Activated CD4-positive, alpha-beta T cell treated with anti-CD3 and anti-CD28 coated beads for 36 hours (primary cell): ENCODE data around the gene HP1BP3. TPM values are rescaled to one million over a fixed set of nuclear protein-coding genes. Genes with fewer than 3 reads are reported as not detected.
A peak's percentile ranks its signal among the peaks of the same experiment; 100 is the strongest.

Experiments
- ATAC-seq: fragments of 200-7000 bp; cut with Tn5 transposase; one replicate; pipeline ENCODE4 v1.10.0; 2021; ENCODE audit warnings: mild to moderate bottlenecking, moderate library complexity
- CTCF ChIA-PET: fragments of 350-600 bp; sonication (Branson Sonifier 250); formaldehyde crosslinking; loops from one replicate; lab custom pipeline; 2021; ENCODE audit warnings: antibody characterized with exemption; lab: Charles Lee
- POLR2A ChIA-PET: fragments of 350-600 bp; sonication (Branson Sonifier 250); formaldehyde crosslinking; loops from one replicate; lab custom pipeline; 2021; ENCODE audit warnings: antibody characterized with exemption, inconsistent platforms; lab: Charles Lee
- DNase-seq: peaks from one replicate; pipeline ENCODE4 v3.0.0-alpha.2; 2020
- H3K27ac Mint-ChIP-seq: one replicate; pipeline ENCODE4 v1.8.0; 2021; ENCODE audit warnings: mixed read lengths
- H3K27me3 Mint-ChIP-seq: one replicate; pipeline ENCODE4 v1.8.0; 2021; ENCODE audit warnings: mixed read lengths
- H3K36me3 Mint-ChIP-seq: one replicate; pipeline ENCODE4 v1.8.0; 2021; ENCODE audit warnings: low read depth, mixed read lengths
- H3K4me1 Mint-ChIP-seq: one replicate; pipeline ENCODE4 v1.8.0; 2021; ENCODE audit warnings: mixed read lengths
- H3K4me3 Mint-ChIP-seq: one replicate; pipeline ENCODE4 v1.8.0; 2021; ENCODE audit warnings: mild to moderate bottlenecking, moderate library complexity, mixed read lengths
- H3K9me3 Mint-ChIP-seq: one replicate; pipeline ENCODE4 v1.8.0; 2021; ENCODE audit warnings: low read depth, mixed read lengths
- intact Hi-C, 2 experiments: fragments of 100-400 bp; cut with DNase I in 1 of 2; cut with micrococcal nuclease in 1 of 2; formaldehyde crosslinking; loops; one replicate each; pipeline versions ENCODE4 v1.14.2 to v1.15.1; 2022 to 2024; cut with DNase I, micrococcal nuclease
- total RNA-seq, 2 experiments: library from RNA; stranded (reverse); gene quantifications; one replicate each; pipeline ENCODE4 v1.2.3, GENCODE V29; 2021

Gene HP1BP3, protein sequence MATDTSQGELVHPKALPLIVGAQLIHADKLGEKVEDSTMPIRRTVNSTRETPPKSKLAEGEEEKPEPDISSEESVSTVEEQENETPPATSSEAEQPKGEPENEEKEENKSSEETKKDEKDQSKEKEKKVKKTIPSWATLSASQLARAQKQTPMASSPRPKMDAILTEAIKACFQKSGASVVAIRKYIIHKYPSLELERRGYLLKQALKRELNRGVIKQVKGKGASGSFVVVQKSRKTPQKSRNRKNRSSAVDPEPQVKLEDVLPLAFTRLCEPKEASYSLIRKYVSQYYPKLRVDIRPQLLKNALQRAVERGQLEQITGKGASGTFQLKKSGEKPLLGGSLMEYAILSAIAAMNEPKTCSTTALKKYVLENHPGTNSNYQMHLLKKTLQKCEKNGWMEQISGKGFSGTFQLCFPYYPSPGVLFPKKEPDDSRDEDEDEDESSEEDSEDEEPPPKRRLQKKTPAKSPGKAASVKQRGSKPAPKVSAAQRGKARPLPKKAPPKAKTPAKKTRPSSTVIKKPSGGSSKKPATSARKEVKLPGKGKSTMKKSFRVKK
- total RNA-seq, result 100 to 1,000 TPM; 232 to 269 TPM

DNA sequence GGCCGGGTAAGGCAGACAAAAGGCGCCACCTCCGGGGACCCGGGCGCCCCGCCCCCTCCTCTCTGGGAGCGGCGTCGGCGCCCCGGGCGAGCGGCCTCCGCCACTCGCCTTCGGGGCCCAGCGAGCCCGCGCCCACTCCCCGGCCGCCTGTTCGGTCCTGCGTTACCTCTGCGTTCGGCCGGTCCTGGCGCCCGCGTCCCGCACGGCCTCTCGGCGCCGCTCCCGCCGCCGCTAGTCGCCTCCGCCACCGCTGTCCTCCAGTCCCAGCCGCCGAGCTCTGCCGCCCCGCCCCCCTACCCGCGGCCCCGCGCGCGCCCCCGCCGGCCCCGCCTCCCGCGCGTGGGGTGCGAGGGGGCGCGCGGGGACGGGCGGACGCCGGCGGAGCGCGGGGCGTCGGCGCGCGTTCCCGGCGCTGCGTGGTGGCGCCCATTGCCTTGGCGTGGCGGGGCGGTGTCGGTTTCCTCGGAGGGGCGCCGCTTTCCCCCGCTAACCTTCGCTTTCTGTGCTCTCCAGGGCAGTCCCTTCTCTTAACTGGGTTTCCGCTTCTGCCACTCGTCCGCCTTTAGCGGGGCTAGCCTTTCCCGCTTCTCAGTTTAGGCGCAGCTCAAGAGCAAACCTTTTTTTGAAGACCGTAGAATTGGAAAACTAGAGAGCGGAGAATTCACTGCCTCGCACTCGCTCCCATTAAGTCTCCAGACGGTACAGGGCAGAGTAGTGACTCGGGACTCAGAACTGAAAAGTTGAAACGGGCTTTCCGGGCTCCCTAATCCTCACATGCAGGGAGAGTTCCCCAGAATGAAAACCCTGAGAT lies at the start of gene HP1BP3:
Gene HP1BP3, minus strand, starts transcription at position 279 of the 811 bp plus-strand sequence. CDS start 6,867 bp downstream, outside the sequence.
- intact Hi-C loops, result loop anchor here (2.0 to 10.0 kb wide), 11 partner anchors 68 to 1240 kb away; partner anchors contain the start of genes EIF4G3 (in 1 of the 2), HSPG2 (in 1 of the 2), KIF17 (in 1 of the 2) and MUL1 (in 1 of the 2)
- Mint-ChIP-seq H3K36me3 (peaks cover 19% of the 10 kb centered on the region), H3K4me3 (peak within 1 kb of the TSS; percentile 96), H3K27me3 (no peaks in the 10 kb centered on the region), H3K27ac (peak within 1 kb of the TSS; percentile 96), H3K4me1 (peaks cover 25% of the 10 kb centered on the region), H3K9me3 (no peaks in the 10 kb centered on the region)
- ATAC-seq (peak; percentile 67), DNase-seq (peak; percentile 86)
- ChIA-PET CTCF (interaction anchor here (0.6 to 2.4 kb wide), 3 partner anchors 16 to 324 kb away, joined by 3 to 12 read pairs (median 5); no protein-coding TSS in a partner anchor), POLR2A (interaction anchor here (0.7 to 2.0 kb wide), 10 partner anchors 13 to 558 kb away, joined by 3 to 8 read pairs (median 4); partner anchors contain the start of genes DDOST and KIF17)

DNA sequence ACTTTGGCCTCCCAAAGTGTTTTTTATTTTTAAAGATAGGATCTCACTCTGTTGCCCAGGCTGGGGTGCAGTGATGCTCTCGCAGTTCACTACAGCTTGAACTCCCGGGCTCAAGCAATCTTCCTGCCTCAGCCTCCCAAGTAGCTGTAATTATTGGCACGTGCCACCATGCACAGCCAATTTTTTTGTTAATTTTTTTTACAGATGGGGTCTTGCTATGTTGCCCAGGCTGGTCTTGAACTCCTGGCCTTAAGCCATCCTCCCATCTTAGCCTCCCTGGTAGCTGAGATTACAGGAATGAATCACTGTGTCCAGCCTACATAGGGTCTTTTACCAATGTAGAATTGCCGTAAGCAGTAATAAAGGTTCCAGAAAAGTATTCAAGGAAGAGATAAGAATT lies 49.1 kb upstream of the HP1BP3 start:
- Mint-ChIP-seq H3K27ac (no peak overlapping the region), H3K4me1 (no peaks in the 10 kb centered on the region), H3K36me3 (peaks cover 27% of the 10 kb centered on the region), H3K9me3 (no peaks in the 10 kb centered on the region), H3K4me3 (no peak overlapping the region), H3K27me3 (no peaks in the 10 kb centered on the region)
- ChIA-PET CTCF (no interaction called here), POLR2A (no interaction called here)
- intact Hi-C loops, result no loop called here
- no peak for ATAC-seq
- no peak for DNase-seq

DNA sequence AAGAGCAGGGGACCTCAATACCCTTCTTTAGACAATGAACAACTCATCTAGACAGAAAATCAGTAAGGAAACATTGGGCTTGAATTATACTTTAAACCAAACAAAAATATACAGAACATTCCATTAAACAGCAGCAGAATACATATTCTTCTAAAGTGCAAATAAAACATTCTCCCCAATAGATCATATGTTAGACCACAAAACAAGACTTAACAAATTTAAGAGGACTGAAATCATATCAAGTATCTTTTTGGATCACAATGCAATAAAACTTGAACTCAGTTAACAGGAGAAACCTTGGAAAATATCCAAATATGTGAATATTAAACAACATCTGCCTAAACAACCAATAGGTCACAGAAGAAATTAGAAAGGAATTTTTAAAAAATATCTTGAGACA lies 47.7 kb upstream of the HP1BP3 start:
- Mint-ChIP-seq H3K4me1 (no peaks in the 10 kb centered on the region), H3K4me3 (no peak overlapping the region), H3K9me3 (no peaks in the 10 kb centered on the region), H3K27ac (no peak overlapping the region), H3K27me3 (no peaks in the 10 kb centered on the region), H3K36me3 (peaks cover 25% of the 10 kb centered on the region)
- intact Hi-C loops, result no loop called here
- POLR2A ChIA-PET, result no interaction called here
- no peak for DNase-seq
- no peak for ATAC-seq
- CTCF ChIA-PET, result no interaction called here

DNA sequence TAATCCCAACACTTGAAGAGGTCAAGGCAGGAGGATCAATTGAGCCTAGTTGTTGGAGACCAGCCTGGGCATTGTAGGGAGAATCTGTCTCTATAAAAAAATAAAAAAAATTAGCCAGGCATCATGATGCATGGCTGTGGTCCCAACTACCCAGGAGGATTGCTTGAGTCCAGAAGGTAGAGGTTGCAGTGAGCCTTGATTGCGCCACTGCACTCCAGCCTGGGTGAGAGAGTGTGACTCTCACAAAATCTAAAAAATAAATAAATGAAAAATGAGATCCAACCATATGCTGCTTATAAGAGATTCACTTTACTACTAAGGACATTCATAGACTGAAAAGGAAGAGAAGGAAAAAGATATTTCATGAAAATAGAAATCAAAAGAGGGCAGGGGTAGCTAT lies 47.1 kb upstream of the HP1BP3 start:
- no peaks in the 10 kb centered on the region for H3K9me3 Mint-ChIP-seq
- no peak overlapping the region for H3K4me3 Mint-ChIP-seq
- DNase-seq, result no peak
- intact Hi-C loops, result no loop called here
- POLR2A ChIA-PET, result no interaction called here
- peaks cover 25% of the 10 kb centered on the region for H3K36me3 Mint-ChIP-seq
- H3K27ac Mint-ChIP-seq, result no peak overlapping the region
- CTCF ChIA-PET, result no interaction called here
- ATAC-seq, result no peak
- H3K4me1 Mint-ChIP-seq, result no peaks in the 10 kb centered on the region
- H3K27me3 Mint-ChIP-seq, result no peaks in the 10 kb centered on the region

DNA sequence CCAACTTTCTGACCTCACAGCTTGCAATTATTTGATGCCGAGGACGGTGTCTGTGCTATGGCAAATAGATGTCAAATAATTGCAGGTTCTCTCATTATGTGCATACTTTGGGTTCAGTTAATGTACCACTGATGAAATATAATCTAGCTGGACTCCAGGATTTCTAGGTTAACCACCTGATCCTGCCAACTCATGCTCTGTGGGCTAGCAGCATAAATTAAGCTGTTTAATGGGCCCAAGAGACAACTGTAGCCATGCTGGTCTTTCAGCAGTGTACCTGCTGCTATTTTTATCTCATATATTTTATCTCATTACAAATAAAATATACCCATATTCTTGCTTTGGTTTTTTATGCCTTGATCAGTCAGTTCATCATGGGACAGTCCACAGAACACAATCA lies 43.3 kb upstream of the HP1BP3 start:
- no peaks in the 10 kb centered on the region for H3K4me1 Mint-ChIP-seq

DNA sequence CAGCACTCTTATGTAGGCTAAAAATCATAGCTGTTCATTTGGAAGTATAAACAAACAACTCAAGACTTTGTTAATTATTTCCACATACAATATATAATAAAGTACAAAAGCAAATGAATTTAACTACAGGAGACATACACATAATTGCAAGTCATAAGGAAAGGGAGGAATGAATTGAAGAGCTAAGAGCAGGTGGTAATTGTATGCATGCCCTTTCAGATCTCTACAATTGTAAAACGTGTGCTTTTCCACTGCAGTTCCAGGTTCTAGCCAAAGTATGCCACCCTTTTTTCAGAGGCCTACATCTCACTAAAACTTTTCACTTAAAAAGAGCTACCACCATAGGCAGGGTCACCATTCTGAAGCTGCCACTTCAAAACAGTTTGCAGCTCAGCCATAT lies 42.8 kb upstream of the HP1BP3 start:
- Mint-ChIP-seq H3K9me3 (no peaks in the 10 kb centered on the region), H3K36me3 (peaks cover 22% of the 10 kb centered on the region), H3K4me3 (no peak overlapping the region), H3K27me3 (no peaks in the 10 kb centered on the region), H3K27ac (no peak overlapping the region), H3K4me1 (no peaks in the 10 kb centered on the region)
- DNase-seq, result no peak
- intact Hi-C loops, result no loop called here
- CTCF ChIA-PET, result interaction anchor here (0.6 to 1.2 kb wide), 2 partner anchors 9 to 326 kb away, joined by 3 read pairs; no protein-coding TSS in a partner anchor
- ATAC-seq, result no peak
- POLR2A ChIA-PET, result no interaction called here

More for the DNA sequence above, 43.3 kb upstream of the HP1BP3 start:
- ChIA-PET CTCF (interaction anchor here (0.6 to 1.2 kb wide), 3 partner anchors 8 to 1026 kb away, joined by 3 read pairs; no protein-coding TSS in a partner anchor), POLR2A (no interaction called here)
- ATAC-seq (no peak), DNase-seq (no peak)
- intact Hi-C loops, result no loop called here
- H3K27ac Mint-ChIP-seq, result no peak overlapping the region
- no peak overlapping the region for H3K4me3 Mint-ChIP-seq
- peaks cover 27% of the 10 kb centered on the region for H3K36me3 Mint-ChIP-seq
- H3K9me3 Mint-ChIP-seq, result no peaks in the 10 kb centered on the region
- H3K27me3 Mint-ChIP-seq, result no peaks in the 10 kb centered on the region

DNA sequence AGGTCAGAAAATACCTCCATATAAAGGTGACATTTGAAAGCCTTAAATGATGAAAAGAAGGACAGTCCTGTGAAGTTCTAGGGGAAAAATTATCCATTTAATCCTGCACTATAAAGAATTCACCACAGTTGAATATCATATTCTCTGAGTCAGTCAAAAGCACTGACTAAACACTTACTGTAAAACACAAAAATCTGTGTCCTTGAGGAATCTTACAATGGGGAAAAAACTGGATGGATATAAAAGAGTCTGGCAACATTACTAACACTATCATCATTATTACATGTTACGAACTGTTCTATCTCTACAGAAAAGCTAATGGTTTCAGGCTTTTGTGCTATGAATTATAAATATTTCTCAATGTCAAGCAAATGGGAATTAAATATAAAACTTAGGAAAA lies 42.4 kb upstream of the HP1BP3 start:
- H3K36me3 Mint-ChIP-seq, result peaks cover 18% of the 10 kb centered on the region
- H3K27ac Mint-ChIP-seq, result no peak overlapping the region
- no peak for DNase-seq
- intact Hi-C loops, result no loop called here
- CTCF ChIA-PET, result interaction anchor here (1.2 kb wide), 1 partner anchor 9 kb away, joined by 3 read pairs; no protein-coding TSS in a partner anchor
- no peak overlapping the region for H3K4me3 Mint-ChIP-seq
- POLR2A ChIA-PET, result no interaction called here
- no peak for ATAC-seq
- no peaks in the 10 kb centered on the region for H3K4me1 Mint-ChIP-seq
- no peaks in the 10 kb centered on the region for H3K27me3 Mint-ChIP-seq
- H3K9me3 Mint-ChIP-seq, result no peaks in the 10 kb centered on the region

DNA sequence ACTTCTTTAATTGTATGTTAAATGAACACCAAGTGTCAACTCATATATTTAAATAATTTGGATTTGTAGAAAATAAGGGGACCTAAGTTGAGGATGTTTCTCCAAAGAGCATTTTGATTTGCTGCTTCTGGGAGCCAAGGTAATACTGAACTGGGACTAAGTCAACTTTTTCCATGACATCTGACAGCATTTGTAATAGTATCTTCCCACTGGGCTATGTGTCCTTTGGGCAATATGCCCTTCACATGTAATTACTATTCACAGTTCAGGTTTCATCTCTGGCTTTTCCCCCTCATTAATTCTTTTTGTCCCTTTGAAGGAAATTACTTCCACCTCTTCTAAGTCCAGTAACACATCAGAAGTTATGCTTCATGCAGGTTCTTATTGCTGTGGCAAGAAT lies 36.7 kb upstream of the HP1BP3 start:
- Mint-ChIP-seq H3K27me3 (no peaks in the 10 kb centered on the region), H3K27ac (no peak overlapping the region), H3K9me3 (no peaks in the 10 kb centered on the region), H3K4me1 (no peaks in the 10 kb centered on the region), H3K36me3 (peaks cover 14% of the 10 kb centered on the region), H3K4me3 (no peak overlapping the region)
- DNase-seq, result no peak
- no peak for ATAC-seq
- intact Hi-C loops, result no loop called here
- ChIA-PET CTCF (no interaction called here), POLR2A (no interaction called here)

DNA sequence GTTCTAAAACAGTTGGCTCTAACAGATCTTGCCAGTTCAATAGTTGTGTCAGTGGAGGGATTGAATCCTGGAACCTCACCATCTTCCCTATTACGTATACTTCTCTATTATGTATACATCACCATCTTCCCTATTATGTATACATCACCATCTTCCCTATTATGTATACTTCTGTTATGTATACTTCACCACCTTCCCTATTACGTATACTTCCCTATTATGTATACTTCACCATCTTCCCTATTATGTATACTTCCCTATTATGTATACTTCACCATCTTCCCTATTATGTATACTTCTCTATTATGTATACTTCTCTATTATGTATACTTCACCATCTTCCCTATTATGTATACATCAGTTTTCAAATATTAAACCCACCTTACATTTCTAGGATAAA lies 34.4 kb upstream of the HP1BP3 start:
- Mint-ChIP-seq H3K9me3 (no peaks in the 10 kb centered on the region), H3K27me3 (no peaks in the 10 kb centered on the region), H3K36me3 (peaks cover 8% of the 10 kb centered on the region), H3K4me1 (no peaks in the 10 kb centered on the region), H3K4me3 (no peak overlapping the region), H3K27ac (no peak overlapping the region)
- ChIA-PET POLR2A (no interaction called here), CTCF (no interaction called here)
- ATAC-seq (no peak), DNase-seq (no peak)
- intact Hi-C loops, result no loop called here

DNA sequence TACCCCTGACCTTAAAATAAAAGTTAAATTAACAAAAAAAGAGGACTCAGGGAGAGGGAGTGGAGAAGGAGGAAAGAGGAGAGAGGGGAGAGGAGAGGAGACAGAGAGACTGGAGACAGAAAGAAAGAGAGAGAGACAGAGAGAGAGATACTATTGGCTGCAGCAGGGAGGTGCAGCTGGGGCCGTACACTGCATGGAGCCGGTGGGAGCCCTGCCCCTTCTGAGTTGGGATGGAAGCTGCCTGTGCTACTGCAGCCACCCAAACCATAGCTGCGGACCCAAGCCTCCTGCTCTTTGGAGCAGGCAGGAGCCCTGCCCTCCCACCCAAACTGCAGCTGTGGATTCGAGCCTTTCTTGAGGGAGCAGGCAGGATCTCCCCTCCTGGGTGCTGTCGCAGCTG lies 32.7 kb upstream of the HP1BP3 start:
- POLR2A ChIA-PET, result no interaction called here
- no peak for ATAC-seq
- H3K4me1 Mint-ChIP-seq, result no peaks in the 10 kb centered on the region
- CTCF ChIA-PET, result interaction anchor here (0.6 kb wide), 3 partner anchors 31 to 203 kb away, joined by 3 read pairs; no protein-coding TSS in a partner anchor
- H3K4me3 Mint-ChIP-seq, result no peak overlapping the region
- no peak for DNase-seq
- H3K36me3 Mint-ChIP-seq, result peaks cover 7% of the 10 kb centered on the region
- intact Hi-C loops, result no loop called here
- H3K27ac Mint-ChIP-seq, result no peak overlapping the region
- no peaks in the 10 kb centered on the region for H3K9me3 Mint-ChIP-seq
- no peaks in the 10 kb centered on the region for H3K27me3 Mint-ChIP-seq

DNA sequence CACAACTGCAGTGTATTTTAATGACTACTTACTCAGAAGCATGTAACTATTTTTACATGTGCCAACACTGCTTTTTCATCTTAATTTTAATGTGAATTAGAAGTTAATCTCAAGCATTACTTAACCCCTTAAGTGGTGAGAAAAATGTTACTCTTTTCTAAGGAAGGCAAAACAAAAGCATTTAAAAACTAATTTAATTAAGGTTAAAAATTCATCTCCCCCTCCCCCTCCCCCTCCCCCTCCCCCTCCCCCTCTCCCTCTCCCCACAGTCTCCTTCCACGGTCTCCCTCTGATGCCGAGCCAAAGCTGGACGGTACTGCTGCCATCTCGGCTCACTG lies 27.4 kb upstream of the HP1BP3 start:
- Mint-ChIP-seq H3K4me3 (no peak overlapping the region), H3K36me3 (peaks cover 5% of the 10 kb centered on the region), H3K9me3 (no peaks in the 10 kb centered on the region), H3K4me1 (no peaks in the 10 kb centered on the region), H3K27me3 (no peaks in the 10 kb centered on the region), H3K27ac (no peak overlapping the region)
- DNase-seq (no peak), ATAC-seq (no peak)
- intact Hi-C loops, result no loop called here
- ChIA-PET POLR2A (no interaction called here), CTCF (no interaction called here)
